Measurements from ENCODE around the gene OR51D1.

DNA sequence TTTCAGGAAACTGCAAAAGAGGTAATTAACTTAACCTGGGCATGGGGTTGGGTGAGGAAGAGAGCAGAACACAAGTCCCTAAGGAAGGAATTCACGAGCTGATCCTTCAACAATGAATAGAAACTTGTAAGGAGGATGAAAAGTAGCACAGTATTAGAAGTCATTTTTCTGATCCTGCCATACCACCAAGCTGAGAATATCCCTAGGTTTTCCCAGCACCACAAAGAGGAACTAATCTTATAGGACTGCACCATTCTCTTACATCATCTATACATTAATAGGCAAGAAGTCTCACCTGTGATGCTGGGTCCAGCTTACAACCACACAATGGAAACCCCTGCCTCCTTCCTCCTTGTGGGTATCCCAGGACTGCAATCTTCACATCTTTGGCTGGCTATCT lies 43.5 kb upstream of the OR51D1 start, which contains the start of gene OR52I1:
- TF ChIP-seq POLR2A (IDR thresholded peaks at IDR 0.05) = no peak
- TF ChIP-seq, protein P1, sequence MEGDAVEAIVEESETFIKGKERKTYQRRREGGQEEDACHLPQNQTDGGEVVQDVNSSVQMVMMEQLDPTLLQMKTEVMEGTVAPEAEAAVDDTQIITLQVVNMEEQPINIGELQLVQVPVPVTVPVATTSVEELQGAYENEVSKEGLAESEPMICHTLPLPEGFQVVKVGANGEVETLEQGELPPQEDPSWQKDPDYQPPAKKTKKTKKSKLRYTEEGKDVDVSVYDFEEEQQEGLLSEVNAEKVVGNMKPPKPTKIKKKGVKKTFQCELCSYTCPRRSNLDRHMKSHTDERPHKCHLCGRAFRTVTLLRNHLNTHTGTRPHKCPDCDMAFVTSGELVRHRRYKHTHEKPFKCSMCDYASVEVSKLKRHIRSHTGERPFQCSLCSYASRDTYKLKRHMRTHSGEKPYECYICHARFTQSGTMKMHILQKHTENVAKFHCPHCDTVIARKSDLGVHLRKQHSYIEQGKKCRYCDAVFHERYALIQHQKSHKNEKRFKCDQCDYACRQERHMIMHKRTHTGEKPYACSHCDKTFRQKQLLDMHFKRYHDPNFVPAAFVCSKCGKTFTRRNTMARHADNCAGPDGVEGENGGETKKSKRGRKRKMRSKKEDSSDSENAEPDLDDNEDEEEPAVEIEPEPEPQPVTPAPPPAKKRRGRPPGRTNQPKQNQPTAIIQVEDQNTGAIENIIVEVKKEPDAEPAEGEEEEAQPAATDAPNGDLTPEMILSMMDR (IDR thresholded peaks at IDR 0.05) = no peak

All from sigmoid colon (tissue), 3 donors.